Measurements from ENCODE around the gene TMEM125. TPM values are rescaled to one million over a fixed set of nuclear protein-coding genes. Genes with fewer than 3 reads are reported as not detected.

Gene TMEM125
- total RNA-seq, 2 experiments from 2014 or later, result 0.23 TPM; not detected in 1

- DNase-seq (ENCODE audit: low spot score), result no peak
- ChIA-PET CTCF (ENCODE audit: unreplicated experiment) (no interaction called here), POLR2A (no interaction called here)
- Histone ChIP-seq H4K20me1 (ENCODE audit: insufficient read depth, low read length) (no peaks in the 10 kb centered on the region), H3K4me1 (ENCODE audit: insufficient read depth, low read length, poor library complexity, severe bottlenecking) (no peaks in the 10 kb centered on the region), H3K9me2 (ENCODE audit: insufficient read depth, low read length) (no peaks in the 10 kb centered on the region), H3K4me2 (ENCODE audit: low read length) (no peak overlapping the region), H2AFZ (ENCODE audit: low read length) (no peak overlapping the region), H3K79me2 (ENCODE audit: insufficient read depth, low read depth, low read length) (no peaks in the 10 kb centered on the region), H3K9me3 (ENCODE audit: low read length) (no peaks in the 10 kb centered on the region), H3K27ac (ENCODE audit: low read depth, low read length, poor library complexity, severe bottlenecking) (no peak overlapping the region), H3K36me3 (ENCODE audit: insufficient read depth, low read length) (no peaks in the 10 kb centered on the region), H3K4me3 (ENCODE audit: low read depth, low read length, poor library complexity, severe bottlenecking) (no peak overlapping the region)
- intact Hi-C loops (cut with micrococcal nuclease; ENCODE audit: unreplicated experiment), result no loop called here
- TF ChIP-seq EZH2phosphoT487 (IDR thresholded peaks at IDR 0.05; ENCODE audit: borderline replicate concordance, low read depth, low read length) (no peak), CTCF (conservative IDR thresholded peaks at IDR 0.05; ENCODE audit: low read length) (no peak)
- no TSS peak for BruUV-seq (replicated peaks)
Observed at GRCh38 chr1:43293176-43293575, 23.4 kb downstream of the TMEM125 start.

GRCh38 chr1:43293896-43294760 lies 24.3 kb downstream of the TMEM125 start:
- no TSS peak for BruUV-seq (replicated peaks)
- H3K4me1 ChIP-seq (ENCODE audit: insufficient read depth, low read length, poor library complexity, severe bottlenecking), result no peaks in the 10 kb centered on the region
- CTCF ChIA-PET (ENCODE audit: unreplicated experiment), result no interaction called here

More at GRCh38 chr1:43293896-43294760, 24.3 kb downstream of the TMEM125 start:
- POLR2A ChIA-PET, result no interaction called here
- Histone ChIP-seq H3K79me2 (ENCODE audit: insufficient read depth, low read depth, low read length) (no peaks in the 10 kb centered on the region), H2AFZ (ENCODE audit: low read length) (no peak overlapping the region), H3K36me3 (ENCODE audit: insufficient read depth, low read length) (no peaks in the 10 kb centered on the region), H4K20me1 (ENCODE audit: insufficient read depth, low read length) (no peaks in the 10 kb centered on the region), H3K9me3 (ENCODE audit: low read length) (no peaks in the 10 kb centered on the region), H3K4me3 (ENCODE audit: low read depth, low read length, poor library complexity, severe bottlenecking) (no peak overlapping the region), H3K9me2 (ENCODE audit: insufficient read depth, low read length) (no peaks in the 10 kb centered on the region), H3K4me2 (ENCODE audit: low read length) (no peak overlapping the region), H3K27ac (ENCODE audit: low read depth, low read length, poor library complexity, severe bottlenecking) (no peak overlapping the region)
- no peak for DNase-seq (ENCODE audit: low spot score)
- intact Hi-C loops (cut with micrococcal nuclease; ENCODE audit: unreplicated experiment), result no loop called here
- TF ChIP-seq CTCF (conservative IDR thresholded peaks at IDR 0.05; ENCODE audit: low read length) (no peak), EZH2phosphoT487 (IDR thresholded peaks at IDR 0.05; ENCODE audit: borderline replicate concordance, low read depth, low read length) (no peak)

All from OCI-LY7 (cell line).